GM21390 (cell line): ENCODE data around the gene KSR1.
A peak's percentile ranks its signal among the peaks of the same experiment; 100 is the strongest.

ENCODE experiments used
- ATAC-seq: cut with Tn5 transposase; IDR thresholded peaks from one replicate; pipeline ENCODE4 v1.9.1; 2021; ENCODE audit not compliant: unreplicated experiment

KSR1 gene

GRCh38 chr17:27471321-27472269 is 15.3 kb downstream of the KSR1 start:
- ATAC-seq, result peak; percentile 60

- no peak for ATAC-seq
Measured at GRCh38 chr17:27473190-27473747, 17.0 kb downstream of the KSR1 start.

GRCh38 chr17:27473748-27474609 is 17.7 kb downstream of the KSR1 start:
- ATAC-seq, result peak; percentile 37

GRCh38 chr17:27475070-27475673 is 18.9 kb downstream of the KSR1 start:
- ATAC-seq, result no peak

GRCh38 chr17:27475981-27476895 is 20.0 kb downstream of the KSR1 start:
- ATAC-seq, result no peak

GRCh38 chr17:27477050-27477888 is 21.0 kb downstream of the KSR1 start:
- ATAC-seq, result peak; percentile 26

- no peak for ATAC-seq
Measured at GRCh38 chr17:27477971-27478684, 21.9 kb downstream of the KSR1 start.

- no peak for ATAC-seq
Measured at GRCh38 chr17:27478901-27479538, 22.8 kb downstream of the KSR1 start.

GRCh38 chr17:27479838-27480237 is 23.6 kb downstream of the KSR1 start:
- ATAC-seq, result no peak

- ATAC-seq, result no peak
Measured at GRCh38 chr17:27480699-27481098, 24.5 kb downstream of the KSR1 start.

- ATAC-seq, result no peak
Measured at GRCh38 chr17:27481327-27481726, 25.1 kb downstream of the KSR1 start.

- ATAC-seq, result no peak
Measured at GRCh38 chr17:27485125-27485524, 28.9 kb downstream of the KSR1 start.

- no peak for ATAC-seq
Measured at GRCh38 chr17:27485716-27486495, 29.7 kb downstream of the KSR1 start.

GRCh38 chr17:27486741-27487140 is 30.5 kb downstream of the KSR1 start:
- no peak for ATAC-seq

- ATAC-seq, result no peak
Measured at GRCh38 chr17:27488231-27488630, 32.0 kb downstream of the KSR1 start.

GRCh38 chr17:27489045-27489715 is 32.9 kb downstream of the KSR1 start:
- no peak for ATAC-seq

GRCh38 chr17:27490391-27490790 is 34.1 kb downstream of the KSR1 start:
- ATAC-seq, result no peak
